A673 (cell line): Measurements from ENCODE around the gene CDCA4. TPM values are rescaled to one million over a fixed set of nuclear protein-coding genes. Genes with fewer than 3 reads are reported as not detected.

Source experiments
- Bru-seq: library from RNA; stranded (reverse); fragments of 400-500 nt; gene quantifications from one replicate; lab custom pipeline; 2021; lab: Mats Ljungman, UMichigan
- BruChase-seq, 2 experiments: library from RNA; stranded (reverse); fragments of 400-500 nt; gene quantifications; one replicate each; lab custom pipeline; 2021; lab: Mats Ljungman, UMichigan
- BruUV-seq: library from RNA; stranded (reverse); fragments of 400-500 nt; replicated peaks from 2 replicates; lab custom pipeline; 2021; lab: Mats Ljungman, UMichigan
- CTCF ChIA-PET: fragments of 300-600 bp; sonication (Branson Sonifier 250); formaldehyde crosslinking; loops from one replicate; lab custom pipeline; 2022; ENCODE audit warnings: antibody characterized with exemption; lab: Charles Lee
- POLR2A ChIA-PET: fragments of 300-600 bp; sonication (Branson Sonifier 250); formaldehyde crosslinking; loops from one replicate; lab custom pipeline; 2022; ENCODE audit warnings: antibody characterized with exemption; ENCODE audit not compliant: low non-redundant PET; lab: Charles Lee
- DNase-seq: peaks from one replicate; pipeline ENCODE4 v3.0.0-alpha.2; 2015; ENCODE audit warnings: low spot score
- H3K27ac ChIP-seq: fragments of 200-600 bp; sonication (generic); 2 replicates; pipeline ENCODE4 v1.5.1; 2016; ENCODE audit warnings: mixed run types, low read depth, mild to moderate bottlenecking, mixed read lengths, antibody characterized with exemption, low read length; ENCODE audit not compliant: poor library complexity, severe bottlenecking
- H3K27me3 ChIP-seq: fragments of 200-600 bp; sonication (generic); replicated peaks from 2 replicates; pipeline ENCODE4 v1.6.1; 2017; ENCODE audit warnings: mixed run types, low read depth, mild to moderate bottlenecking, mixed read lengths, antibody characterized with exemption, low read length; ENCODE audit not compliant: insufficient read depth, poor library complexity
- H3K36me3 ChIP-seq: fragments of 200-600 bp; sonication (generic); 2 replicates; pipeline ENCODE4 v1.6.1; 2016; ENCODE audit warnings: mixed run types, mild to moderate bottlenecking, mixed read lengths, antibody characterized with exemption, low read length; ENCODE audit not compliant: insufficient read depth, poor library complexity, severe bottlenecking
- H3K4me1 ChIP-seq: fragments of 200-600 bp; sonication (generic); 2 replicates; pipeline ENCODE4 v1.6.1; 2017; ENCODE audit warnings: mixed run types, mild to moderate bottlenecking, mixed read lengths, antibody characterized with exemption, low read length; ENCODE audit not compliant: insufficient read depth, poor library complexity, severe bottlenecking
- H3K4me3 ChIP-seq: fragments of 200-600 bp; sonication (generic); 2 replicates; pipeline ENCODE4 v1.5.1; 2016; ENCODE audit warnings: low read depth, mixed run types, mild to moderate bottlenecking, mixed read lengths, low read length; ENCODE audit not compliant: poor library complexity, severe bottlenecking
- H3K9me3 ChIP-seq: fragments of 200-600 bp; sonication (generic); 2 replicates; pipeline ENCODE4 v1.6.1; 2016; ENCODE audit warnings: mixed run types, low read depth, mild to moderate bottlenecking, mixed read lengths, antibody characterized with exemption, low read length; ENCODE audit not compliant: poor library complexity, severe bottlenecking
- EZH2 ChIP-seq: fragments of 200-600 bp; sonication (generic); IDR thresholded peaks from 2 replicates; pipeline ENCODE4 v1.6.1; 2017; ENCODE audit warnings: borderline replicate concordance, low read depth, mild to moderate bottlenecking, mixed read lengths, antibody characterized with exemption, low read length; ENCODE audit not compliant: poor library complexity, severe bottlenecking
- intact Hi-C: fragments of 100-400 bp; cut with micrococcal nuclease; formaldehyde crosslinking; loops from one replicate; pipeline ENCODE4 v1.10.0; 2022; ENCODE audit not compliant: unreplicated experiment
- long read RNA-seq: library from polyadenylated mRNA; stranded (forward); transcript quantifications from one replicate; pipeline ENCODE4 v2.0.0, GENCODE V29; 2022
- total RNA-seq: library from RNA; stranded (reverse); gene quantifications from 2 replicates; pipeline ENCODE4 v1.2.3, GENCODE V29; 2021
- TF ChIP-seq, protein P1 (sequence below): fragments of 300-800, 200-600 bp; sonication (generic); conservative IDR thresholded peaks from 2 replicates; pipeline ENCODE4 v1.5.1; 2017; ENCODE audit warnings: low read depth, mild to moderate bottlenecking, antibody characterized with exemption, low read length, moderate library complexity, mixed read lengths

The CDCA4 gene
- 49.7 and 51.1 TPM in 2 replicates for total RNA-seq
- Bru-seq, nascent RNA, result percentile 92 among the genes with signal in this experiment
- percentile 93 among the genes with signal in this experiment for BruChase-seq, experiment 1, labeled RNA remaining after a 2-hour chase
- percentile 87 among the genes with signal in this experiment for BruChase-seq, experiment 2, labeled RNA remaining after a 6-hour chase
- long read RNA-seq, transcript CDCA4-201 (2 exons, 2,513 nt), result major isoform, 110 of 125 reads
- long read RNA-seq, partial matches to known transcripts, result 1 of 125 reads
- long read RNA-seq, other reads (novel, unspliced or antisense), result 14 of 125 reads

DNA sequence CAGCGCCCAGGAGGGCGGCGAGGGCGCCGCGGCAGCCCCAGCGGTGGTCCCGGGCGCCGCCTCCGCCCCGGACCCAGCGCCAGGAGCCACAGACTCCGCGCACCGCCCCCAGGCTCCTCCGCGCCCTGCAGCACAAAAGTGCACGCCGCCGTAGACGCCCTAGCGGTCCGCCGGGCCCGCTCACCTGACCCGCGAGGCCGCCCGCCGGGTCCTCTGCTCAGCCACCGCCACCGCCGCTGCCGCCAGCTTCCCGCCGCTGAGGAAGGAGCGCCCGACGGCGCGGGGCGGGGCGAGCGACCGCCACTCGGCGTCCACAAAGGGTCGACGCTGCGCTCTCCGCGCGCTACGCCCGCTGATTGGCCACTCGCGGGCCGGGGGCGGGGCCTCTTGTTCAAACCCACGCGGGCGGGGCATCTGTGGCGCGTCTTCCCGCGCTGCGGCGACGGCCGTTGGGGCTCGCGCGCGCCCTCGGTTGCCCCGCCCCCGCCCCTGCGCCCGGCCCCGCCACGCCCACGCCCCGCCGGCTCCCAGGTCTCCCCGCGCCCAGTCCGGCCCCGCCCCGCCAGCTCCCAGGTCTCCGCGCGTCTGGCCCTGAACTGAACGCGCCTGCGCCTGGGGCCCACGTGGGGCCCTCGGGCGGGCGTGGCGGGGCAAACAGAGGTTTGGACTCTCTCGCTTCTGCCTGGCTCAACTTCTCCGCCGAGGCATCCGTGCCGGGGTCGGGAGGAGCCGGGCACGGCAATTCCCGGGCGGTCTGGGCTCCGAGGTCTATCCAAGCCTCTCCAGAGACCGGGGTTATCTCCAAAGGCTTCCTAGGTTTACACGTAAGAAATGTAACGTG is at the start of gene CDCA4:
Gene CDCA4, minus strand, starts transcription at position 269 of the 841 bp plus-strand sequence. CDS start 9,154 bp downstream, outside the sequence.
- no peaks in the 10 kb centered on the region for H3K9me3 ChIP-seq
- H3K27ac ChIP-seq, result peak within 1 kb of the TSS; percentile 99
- no peak for TF ChIP-seq EZH2
- TF ChIP-seq, protein P1, sequence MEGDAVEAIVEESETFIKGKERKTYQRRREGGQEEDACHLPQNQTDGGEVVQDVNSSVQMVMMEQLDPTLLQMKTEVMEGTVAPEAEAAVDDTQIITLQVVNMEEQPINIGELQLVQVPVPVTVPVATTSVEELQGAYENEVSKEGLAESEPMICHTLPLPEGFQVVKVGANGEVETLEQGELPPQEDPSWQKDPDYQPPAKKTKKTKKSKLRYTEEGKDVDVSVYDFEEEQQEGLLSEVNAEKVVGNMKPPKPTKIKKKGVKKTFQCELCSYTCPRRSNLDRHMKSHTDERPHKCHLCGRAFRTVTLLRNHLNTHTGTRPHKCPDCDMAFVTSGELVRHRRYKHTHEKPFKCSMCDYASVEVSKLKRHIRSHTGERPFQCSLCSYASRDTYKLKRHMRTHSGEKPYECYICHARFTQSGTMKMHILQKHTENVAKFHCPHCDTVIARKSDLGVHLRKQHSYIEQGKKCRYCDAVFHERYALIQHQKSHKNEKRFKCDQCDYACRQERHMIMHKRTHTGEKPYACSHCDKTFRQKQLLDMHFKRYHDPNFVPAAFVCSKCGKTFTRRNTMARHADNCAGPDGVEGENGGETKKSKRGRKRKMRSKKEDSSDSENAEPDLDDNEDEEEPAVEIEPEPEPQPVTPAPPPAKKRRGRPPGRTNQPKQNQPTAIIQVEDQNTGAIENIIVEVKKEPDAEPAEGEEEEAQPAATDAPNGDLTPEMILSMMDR, result no peak
- intact Hi-C loops, result no loop called here
- ChIA-PET POLR2A (no interaction called here), CTCF (interaction anchor here (0.8 to 2.0 kb wide), 2 partner anchors 25 to 510 kb away, joined by 3 to 14 read pairs; no protein-coding TSS in a partner anchor)
- DNase-seq, result peak; percentile 97
- H3K4me1 ChIP-seq, result peaks cover 39% of the 10 kb centered on the region
- peaks cover 18% of the 10 kb centered on the region for H3K36me3 ChIP-seq
- no TSS peak for BruUV-seq
- peak within 1 kb of the TSS; percentile 99 for H3K4me3 ChIP-seq
- no peaks in the 10 kb centered on the region for H3K27me3 ChIP-seq

DNA sequence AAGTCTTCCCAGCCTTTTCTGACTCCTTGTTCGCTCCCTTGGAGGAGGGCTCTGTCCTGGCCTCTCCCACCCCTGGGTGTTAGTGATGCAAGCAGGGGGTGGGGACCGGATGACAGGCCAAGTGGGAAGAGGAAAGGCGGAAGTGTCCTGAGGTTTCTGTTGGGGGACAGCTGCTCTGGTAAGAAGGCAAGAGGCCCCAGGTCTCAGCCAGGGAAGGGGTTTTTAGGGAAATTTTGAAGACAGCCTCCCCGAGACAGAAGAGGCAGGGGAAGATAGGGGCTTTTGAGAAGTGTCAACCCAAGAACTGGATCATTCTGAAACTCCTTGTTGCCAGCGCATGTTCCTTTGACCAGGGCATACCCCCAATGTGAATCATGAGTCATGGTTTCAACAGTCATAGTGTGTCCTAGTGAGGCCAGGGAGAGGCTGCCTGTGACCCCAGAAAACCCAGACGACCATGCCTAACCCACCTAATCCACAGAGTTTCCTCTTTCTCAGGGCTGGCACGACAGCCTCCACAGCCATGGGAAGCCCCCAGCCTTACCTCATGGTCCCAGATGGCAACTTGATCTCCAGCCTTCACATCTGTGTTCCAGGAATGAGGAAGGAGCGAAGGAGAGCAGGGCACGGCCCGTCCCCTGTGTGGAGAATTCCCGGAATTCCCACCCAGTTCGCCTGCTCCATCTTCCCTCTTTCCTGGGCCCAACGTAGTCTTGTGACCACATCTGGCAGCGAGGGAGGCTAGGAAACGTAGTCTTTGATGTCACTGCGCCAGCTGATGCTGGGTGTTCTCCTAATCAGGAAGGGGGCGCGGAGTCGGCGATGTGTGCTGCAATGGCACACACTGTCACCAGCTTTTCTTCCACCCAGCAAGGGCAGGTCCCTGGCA is 49.2 kb upstream of the CDCA4 start:
- Histone ChIP-seq H3K4me3 (no peak overlapping the region), H3K4me1 (no peaks in the 10 kb centered on the region), H3K27ac (no peak overlapping the region), H3K36me3 (no peaks in the 10 kb centered on the region), H3K9me3 (no peaks in the 10 kb centered on the region), H3K27me3 (peaks cover 2% of the 10 kb centered on the region)
- TF ChIP-seq, protein P1, result no peak
- no peak for TF ChIP-seq EZH2
- DNase-seq, result no peak
- ChIA-PET CTCF (no interaction called here), POLR2A (no interaction called here)
- no TSS peak for BruUV-seq
- intact Hi-C loops, result no loop called here

DNA sequence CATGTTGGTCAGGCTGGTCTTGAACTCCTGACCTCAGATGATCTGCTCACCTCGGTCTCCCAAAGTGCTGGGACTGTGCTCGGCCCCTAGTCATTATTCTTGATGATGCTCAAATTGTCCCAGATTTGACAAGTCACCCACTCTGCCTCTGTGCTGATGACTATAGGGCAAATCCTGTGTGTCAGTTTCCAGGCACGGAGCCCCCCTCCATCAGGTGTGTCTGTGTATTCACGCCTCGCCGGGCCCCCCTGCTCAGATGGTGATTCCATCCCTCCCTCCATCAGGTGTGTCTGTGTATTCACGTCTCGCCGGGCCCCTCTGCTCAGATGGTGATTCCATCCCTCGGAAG is 48.6 kb upstream of the CDCA4 start:
- H3K36me3 ChIP-seq, result no peaks in the 10 kb centered on the region
- intact Hi-C loops, result no loop called here
- BruUV-seq, result no TSS peak
- H3K4me1 ChIP-seq, result no peaks in the 10 kb centered on the region
- no peak overlapping the region for H3K27ac ChIP-seq
- TF ChIP-seq, protein P1, result no peak
- no peak for TF ChIP-seq EZH2
- POLR2A ChIA-PET, result no interaction called here
- CTCF ChIA-PET, result no interaction called here
- H3K4me3 ChIP-seq, result no peak overlapping the region
- H3K27me3 ChIP-seq, result peaks cover 2% of the 10 kb centered on the region
- H3K9me3 ChIP-seq, result no peaks in the 10 kb centered on the region
- no peak for DNase-seq
